Upper lobe of left lung (tissue), 6 donors: ENCODE measurements around the gene SDCBP2. TPM values are rescaled to one million over a fixed set of nuclear protein-coding genes. Genes with fewer than 3 reads are reported as not detected.

Experiments used
- ATAC-seq, 2 donors: fragments of 200-7000 bp; cut with Tn5 transposase; one replicate each; pipeline ENCODE4 v1.9.1; 2022; ENCODE audit warnings: mild to moderate bottlenecking in 2 of 2, moderate library complexity in 2 of 2; ENCODE audit not compliant: low FRiP score in 2 of 2
- DNase-seq, 2 donors: peaks; one replicate each; pipeline ENCODE4 v3.0.0-alpha.2; 2019 to 2020
- H3K27ac ChIP-seq, 4 donors: fragments of 200-600 bp; sonication (generic); one replicate each; pipeline ENCODE4 v1.5.1; 2016 to 2019
- H3K27me3 ChIP-seq, 4 donors: fragments of 200-600 bp; sonication (generic); one replicate each; pipeline ENCODE4 v1.5.1; 2017 to 2019
- H3K36me3 ChIP-seq, 4 donors: fragments of 200-600 bp; sonication (generic); one replicate each; pipeline ENCODE4 v1.5.1; 2016 to 2019
- H3K4me1 ChIP-seq, 4 donors: fragments of 200-600 bp; sonication (generic); one replicate each; pipeline ENCODE4 v1.5.1; 2018 to 2019
- H3K4me3 ChIP-seq, 4 donors: fragments of 200-600 bp; sonication (generic); one replicate each; pipeline ENCODE4 v1.5.1; 2017 to 2019; ENCODE audit warnings: mild to moderate bottlenecking in 2 of 4, moderate library complexity in 1 of 4
- H3K9me3 ChIP-seq, 4 donors: fragments of 200-600 bp; sonication (generic); one replicate each; pipeline ENCODE4 v1.5.1; 2018 to 2019
- CTCF ChIP-seq, 6 experiments: fragments of 450-650 bp in 4 of 6; fragments of 200-600 bp in 2 of 6; sonication (generic) in 2 of 6; IDR thresholded peaks; one replicate each; pipeline ENCODE4 v1.5.1; 2016 to 2019; ENCODE audit warnings: antibody characterized with exemption in 6 of 6
- EP300 ChIP-seq, 4 donors: sonication (generic); formaldehyde crosslinking; IDR thresholded peaks; one replicate each; pipeline ENCODE4 v1.5.1; 2017; ENCODE audit warnings: antibody characterized with exemption in 4 of 4, control low read depth in 2 of 4
- POLR2A ChIP-seq, 4 donors: fragments of 450-650 bp; IDR thresholded peaks; one replicate each; pipeline ENCODE4 v1.5.1; 2016 to 2017; ENCODE audit warnings: antibody characterized with exemption in 4 of 4, mild to moderate bottlenecking in 2 of 4
- POLR2AphosphoS5 ChIP-seq, 2 donors: sonication (generic); formaldehyde crosslinking; IDR thresholded peaks; one replicate each; pipeline ENCODE4 v1.5.1; 2017; ENCODE audit warnings: antibody characterized with exemption in 2 of 2
- WGBS, 2 donors: methylation state at CpG; one replicate each; pipeline ENCODE4 v1.1.5; 2017 to 2018; 5-methylcytosine and 5-hydroxymethylcytosine counted together
- total RNA-seq, 6 donors: library from RNA; depleted of rRNA in 4 of 6; stranded (reverse); fragments of >200 nt in 4 of 6; gene quantifications; one replicate each; pipeline versions ENCODE4 v1.1.0 to v1.2.1, GENCODE V29; 2016 to 2021
- donor health status: DM: no; HTN: no; CAD: no; lungs with moderate emphysema.
- donor health status: DM: no; HTN: yes; CAD: no; lungs with severe emphysema.

The SDCBP2 gene
- total RNA-seq, 6 donors from 2014 or later: 6.3 to 34.0 (median 15.9) TPM

- ATAC-seq: no peak
- no peak for DNase-seq
- Histone ChIP-seq H3K27ac (no peak overlapping the region), H3K9me3 (no peaks in the 10 kb centered on the region), H3K4me3 (no peak overlapping the region), H3K4me1 (peaks cover 12 to 30% (median 14%) of the 10 kb centered on the region in 4 donors), H3K27me3 (no peaks in the 10 kb centered on the region), H3K36me3 (no peaks in the 10 kb centered on the region)
- 96 to 97% methylated on average over 8 of the region's 8 CpGs for WGBS, 2 donors
- TF ChIP-seq CTCF (IDR thresholded peaks at IDR 0.05): no peak
- TF ChIP-seq POLR2A (IDR thresholded peaks at IDR 0.05): no peak
- no peak for TF ChIP-seq POLR2AphosphoS5 (IDR thresholded peaks at IDR 0.05)
- no peak for TF ChIP-seq EP300 (IDR thresholded peaks at IDR 0.05)
These were observed 59.7 kb downstream of the SDCBP2 start for GRCh38 chr20:1269235-1269634.

GRCh38 chr20:1267809-1268374 is 61.0 kb downstream of the SDCBP2 start:
- no peak for TF ChIP-seq CTCF (IDR thresholded peaks at IDR 0.05)
- TF ChIP-seq POLR2A (IDR thresholded peaks at IDR 0.05): no peak
- TF ChIP-seq EP300 (IDR thresholded peaks at IDR 0.05): no peak
- TF ChIP-seq POLR2AphosphoS5 (IDR thresholded peaks at IDR 0.05): no peak
- no peaks in the 10 kb centered on the region for H3K36me3 ChIP-seq
- DNase-seq: no peak
- no peak overlapping the region for H3K4me3 ChIP-seq
- WGBS, 2 donors: 97 to 100% methylated on average over 3 of the region's 3 CpGs
- H3K9me3 ChIP-seq: no peaks in the 10 kb centered on the region
- H3K27ac ChIP-seq: no peak overlapping the region
- no peaks in the 10 kb centered on the region for H3K27me3 ChIP-seq
- H3K4me1 ChIP-seq: peaks cover 12 to 33% (median 14%) of the 10 kb centered on the region in 4 donors
- no peak for ATAC-seq

GRCh38 chr20:1267161-1267560 is 61.8 kb downstream of the SDCBP2 start:
- no peak for ATAC-seq
- H3K4me3 ChIP-seq: peak overlapping the region in 3 of 4 donors; percentile 66 to 83 (median 67)
- WGBS, 2 donors: 76 to 80% methylated on average over 8 of the region's 8 CpGs

GRCh38 chr20:1266167-1266973 is 62.6 kb downstream of the SDCBP2 start, which contains the start of gene SNPH:
SNPH (plus strand) TSS chr20:1266294; CDS start chr20:1296240, 29,946 bp downstream.
- Histone ChIP-seq H3K9me3 (no peaks in the 10 kb centered on the region), H3K4me1 (peaks cover 12 to 33% (median 14%) of the 10 kb centered on the region in 4 donors), H3K36me3 (no peaks in the 10 kb centered on the region), H3K27ac (peak within 1 kb of the TSS; percentile 10 to 80 (median 24)), H3K4me3 (peak within 1 kb of the TSS; percentile 66 to 83 (median 70)), H3K27me3 (no peaks in the 10 kb centered on the region)
- peak; percentile 72 to 93 for DNase-seq
- TF ChIP-seq POLR2AphosphoS5 (IDR thresholded peaks at IDR 0.05) (peak in 1 of 2 donors; percentile 20), POLR2A (IDR thresholded peaks at IDR 0.05) (no peak)
- peak; percentile 69 to 96 for ATAC-seq
- 1% methylated on average over 48 to 53 of the region's 61 CpGs for WGBS, 2 donors

More at GRCh38 chr20:1267161-1267560, 61.8 kb downstream of the SDCBP2 start:
- Histone ChIP-seq H3K36me3 (no peaks in the 10 kb centered on the region), H3K27me3 (no peaks in the 10 kb centered on the region), H3K27ac (peak overlapping the region in 1 of 4 donors; percentile 10), H3K9me3 (no peaks in the 10 kb centered on the region), H3K4me1 (peaks cover 12 to 33% (median 14%) of the 10 kb centered on the region in 4 donors)
- DNase-seq: no peak
- no peak for TF ChIP-seq POLR2A (IDR thresholded peaks at IDR 0.05)
- TF ChIP-seq CTCF (IDR thresholded peaks at IDR 0.05): no peak
- no peak for TF ChIP-seq EP300 (IDR thresholded peaks at IDR 0.05)
- TF ChIP-seq POLR2AphosphoS5 (IDR thresholded peaks at IDR 0.05): no peak

- TF ChIP-seq EP300 (IDR thresholded peaks at IDR 0.05): no peak
- TF ChIP-seq POLR2A (IDR thresholded peaks at IDR 0.05): no peak
- no peak for TF ChIP-seq POLR2AphosphoS5 (IDR thresholded peaks at IDR 0.05)
- TF ChIP-seq CTCF (IDR thresholded peaks at IDR 0.05): no peak
- no peak for ATAC-seq
- no peaks in the 10 kb centered on the region for H3K9me3 ChIP-seq
- H3K27me3 ChIP-seq: no peaks in the 10 kb centered on the region
- peak overlapping the region; percentile 10 to 80 (median 24) for H3K27ac ChIP-seq
- DNase-seq: no peak
- peak overlapping the region; percentile 66 to 83 (median 70) for H3K4me3 ChIP-seq
- 13 to 15% methylated on average over 9 to 10 of the region's 10 CpGs for WGBS, 2 donors
- peaks cover 12 to 33% (median 14%) of the 10 kb centered on the region in 4 donors for H3K4me1 ChIP-seq
- H3K36me3 ChIP-seq: no peaks in the 10 kb centered on the region
These were observed 63.1 kb downstream of the SDCBP2 start for GRCh38 chr20:1265916-1266166.
